Measurements from ENCODE around the gene GLI1.
"Not testable (repeated sequence)": the region's sequence is repeated elsewhere in the genome, so short reads cannot be mapped to it uniquely, and the experiment has no call there.

GLI1 gene

GRCh38 chr12:57502311-57502969 is 42.9 kb downstream of the GLI1 start:
- not testable (repeated sequence) for DNase-seq

- not testable (repeated sequence) for DNase-seq
These were observed 47.0 kb downstream of the GLI1 start for GRCh38 chr12:57506541-57506940.

GRCh38 chr12:57507796-57508195 is 48.2 kb downstream of the GLI1 start:
- not testable (repeated sequence) for DNase-seq

- DNase-seq, result no peak
These were observed 51.6 kb downstream of the GLI1 start for GRCh38 chr12:57511161-57511560.

GRCh38 chr12:57511588-57512325 is 52.2 kb downstream of the GLI1 start:
- DNase-seq, result no peak

- DNase-seq, result no peak
These were observed 53.1 kb downstream of the GLI1 start for GRCh38 chr12:57512665-57513064.

GRCh38 chr12:57513266-57513665 is 53.7 kb downstream of the GLI1 start:
- DNase-seq, result no peak

- not testable (repeated sequence) for DNase-seq
These were observed 54.1 kb downstream of the GLI1 start for GRCh38 chr12:57513677-57514076.

- DNase-seq, result not testable (repeated sequence)
These were observed 54.7 kb downstream of the GLI1 start for GRCh38 chr12:57514246-57514645.

- DNase-seq, result no peak
These were observed 55.3 kb downstream of the GLI1 start for GRCh38 chr12:57514720-57515407.

- DNase-seq, result no peak
These were observed 55.9 kb downstream of the GLI1 start for GRCh38 chr12:57515408-57515933.

GRCh38 chr12:57515934-57516541 is 56.5 kb downstream of the GLI1 start:
- no peak for DNase-seq

- DNase-seq, result no peak
These were observed 57.1 kb downstream of the GLI1 start for GRCh38 chr12:57516617-57517153.

- no peak for DNase-seq
These were observed 57.6 kb downstream of the GLI1 start for GRCh38 chr12:57517187-57517586.

GRCh38 chr12:57517718-57518117 is 58.1 kb downstream of the GLI1 start:
- not testable (repeated sequence) for DNase-seq

- no peak for DNase-seq
These were observed 58.8 kb downstream of the GLI1 start for GRCh38 chr12:57518176-57518919.

GRCh38 chr12:57518920-57519795 is 59.6 kb downstream of the GLI1 start:
- DNase-seq, result peak; percentile 54

- DNase-seq, result no peak
These were observed 60.1 kb downstream of the GLI1 start for GRCh38 chr12:57519796-57520052.

- DNase-seq, result peak; percentile 99
These were observed 60.7 kb downstream of the GLI1 start, which contains the start of gene DDIT3 for GRCh38 chr12:57520053-57520818. TSS of gene DDIT3 (minus strand) at chr12:57520514. CDS start at chr12:57517406, 3,108 bp downstream.

GRCh38 chr12:57521525-57522010 is 62.0 kb downstream of the GLI1 start:
- peak; percentile 32 for DNase-seq

Measured in NCI-H1436 (cell line).